ENCODE data around the gene CCR7. TPM values are rescaled to one million over a fixed set of nuclear protein-coding genes. Genes with fewer than 3 reads are reported as not detected.

Gene CCR7
- polyA plus RNA-seq, 1 of the 3 experiments (the other 2 are of a cell fraction): not detected

DNA sequence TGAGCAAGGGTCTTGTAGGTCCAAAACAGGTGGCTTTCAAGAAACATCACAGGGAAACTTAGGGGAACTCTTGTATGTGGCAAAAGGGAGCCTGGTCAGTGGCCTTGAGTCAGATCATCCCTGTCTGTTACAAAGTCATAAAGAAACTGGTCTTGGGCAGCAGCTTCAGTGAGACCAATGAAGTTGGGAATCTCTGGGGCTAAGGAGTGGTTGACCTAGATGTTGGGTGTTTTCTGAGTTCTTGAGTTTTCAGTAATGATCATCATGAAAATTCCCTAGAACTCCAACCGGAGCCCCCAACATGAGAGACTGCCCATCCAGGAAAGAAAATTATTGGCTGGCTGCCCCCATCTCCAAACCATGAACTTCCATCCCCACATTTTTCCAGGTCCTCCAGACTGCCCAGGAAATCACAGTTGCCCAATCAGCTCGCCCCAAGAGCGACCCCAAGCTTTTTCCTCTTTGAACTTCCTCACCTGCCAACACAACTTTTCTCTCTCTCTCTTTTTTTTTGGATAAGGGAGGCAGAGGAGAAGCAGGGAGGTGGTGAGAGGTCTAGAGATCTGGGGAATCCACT lies 3.9 kb downstream of the CCR7 start:
- ChIA-PET CTCF (interaction anchor here (0.8 to 16.9 kb wide), 19 partner anchors 8 to 368 kb away, joined by 3 to 381 read pairs (median 18); partner anchors contain the start of genes GJD3 and IGFBP4), POLR2A (no interaction called here)
- Histone ChIP-seq H3F3A (replicated peaks; ENCODE audit: insufficient read depth) (no peaks in the 10 kb centered on the region), H3K9me2 (no peaks in the 10 kb centered on the region), H3K27ac (ENCODE audit: low read depth in 2 of 2, low read length in 1 of 2) (no peak overlapping the region), H3K4me2 (no peak overlapping the region), H2AFZ (ENCODE audit: low read depth) (no peak overlapping the region), H3K9me3 (no peaks in the 10 kb centered on the region), H3K27me3 (ENCODE audit: insufficient read depth) (peaks cover 11% of the 10 kb centered on the region; the same call in 1 of the 2 replicates), H3K4me1 (ENCODE audit: control insufficient read depth in 1 of 2, insufficient read depth in 2 of 2, low read depth in 1 of 2, low read length in 1 of 2) (peaks cover 0 to 43% of the 10 kb centered on the region in 2 experiments; a peak in 2 of 4 replicates), H3K9ac (no peak overlapping the region), H3K36me3 (replicated peaks in 1 of 2; ENCODE audit: control insufficient read depth in 1 of 2, insufficient read depth in 2 of 2, low read length in 1 of 2) (no peaks in the 10 kb centered on the region), H3K4me3 (ENCODE audit: low read depth in 2 of 2, low read length in 1 of 2) (no peak overlapping the region), H3K79me2 (ENCODE audit: insufficient read depth) (no peaks in the 10 kb centered on the region), H4K20me1 (ENCODE audit: insufficient read depth) (no peaks in the 10 kb centered on the region)
- 77% methylated on average over 3 of the region's 3 CpGs for WGBS (ENCODE audit: low lambda C conversion rate)
- TF ChIP-seq, protein P1, sequence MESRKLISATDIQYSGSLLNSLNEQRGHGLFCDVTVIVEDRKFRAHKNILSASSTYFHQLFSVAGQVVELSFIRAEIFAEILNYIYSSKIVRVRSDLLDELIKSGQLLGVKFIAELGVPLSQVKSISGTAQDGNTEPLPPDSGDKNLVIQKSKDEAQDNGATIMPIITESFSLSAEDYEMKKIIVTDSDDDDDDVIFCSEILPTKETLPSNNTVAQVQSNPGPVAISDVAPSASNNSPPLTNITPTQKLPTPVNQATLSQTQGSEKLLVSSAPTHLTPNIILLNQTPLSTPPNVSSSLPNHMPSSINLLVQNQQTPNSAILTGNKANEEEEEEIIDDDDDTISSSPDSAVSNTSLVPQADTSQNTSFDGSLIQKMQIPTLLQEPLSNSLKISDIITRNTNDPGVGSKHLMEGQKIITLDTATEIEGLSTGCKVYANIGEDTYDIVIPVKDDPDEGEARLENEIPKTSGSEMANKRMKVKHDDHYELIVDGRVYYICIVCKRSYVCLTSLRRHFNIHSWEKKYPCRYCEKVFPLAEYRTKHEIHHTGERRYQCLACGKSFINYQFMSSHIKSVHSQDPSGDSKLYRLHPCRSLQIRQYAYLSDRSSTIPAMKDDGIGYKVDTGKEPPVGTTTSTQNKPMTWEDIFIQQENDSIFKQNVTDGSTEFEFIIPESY (IDR thresholded peaks at IDR 0.05; ENCODE audit: borderline replicate concordance, low read depth): no peak
- TF ChIP-seq CHD2 (IDR thresholded peaks at IDR 0.05; ENCODE audit: low read length, partially characterized antibody): no peak
- TF ChIP-seq EP300 (IDR thresholded peaks at IDR 0.05; ENCODE audit: borderline replicate concordance in 1 of 2, low read depth in 1 of 2, low read length in 1 of 2): no peak
- TF ChIP-seq GABPA (IDR thresholded peaks at IDR 0.05; ENCODE audit: low read depth): no peak
- TF ChIP-seq JUND (IDR thresholded peaks at IDR 0.05): no peak
- TF ChIP-seq, protein P2, sequence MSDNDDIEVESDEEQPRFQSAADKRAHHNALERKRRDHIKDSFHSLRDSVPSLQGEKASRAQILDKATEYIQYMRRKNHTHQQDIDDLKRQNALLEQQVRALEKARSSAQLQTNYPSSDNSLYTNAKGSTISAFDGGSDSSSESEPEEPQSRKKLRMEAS (IDR thresholded peaks at IDR 0.05; ENCODE audit: low read depth): no peak
- no peak for TF ChIP-seq NRF1 (IDR thresholded peaks at IDR 0.05; ENCODE audit: low read depth, low read length)
- no peak for TF ChIP-seq FOXJ3 (CRISPR knock-in tag; IDR thresholded peaks at IDR 0.05)
- no peak for TF ChIP-seq RAD21 (IDR thresholded peaks at IDR 0.05; ENCODE audit: low read length)
- no peak for TF ChIP-seq TAF1 (IDR thresholded peaks at IDR 0.05; ENCODE audit: borderline replicate concordance, low read depth, low read length)
- TF ChIP-seq RCOR1 (IDR thresholded peaks at IDR 0.05; ENCODE audit: low read length): no peak
- TF ChIP-seq, protein P3, sequence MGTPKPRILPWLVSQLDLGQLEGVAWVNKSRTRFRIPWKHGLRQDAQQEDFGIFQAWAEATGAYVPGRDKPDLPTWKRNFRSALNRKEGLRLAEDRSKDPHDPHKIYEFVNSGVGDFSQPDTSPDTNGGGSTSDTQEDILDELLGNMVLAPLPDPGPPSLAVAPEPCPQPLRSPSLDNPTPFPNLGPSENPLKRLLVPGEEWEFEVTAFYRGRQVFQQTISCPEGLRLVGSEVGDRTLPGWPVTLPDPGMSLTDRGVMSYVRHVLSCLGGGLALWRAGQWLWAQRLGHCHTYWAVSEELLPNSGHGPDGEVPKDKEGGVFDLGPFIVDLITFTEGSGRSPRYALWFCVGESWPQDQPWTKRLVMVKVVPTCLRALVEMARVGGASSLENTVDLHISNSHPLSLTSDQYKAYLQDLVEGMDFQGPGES (IDR thresholded peaks at IDR 0.05; ENCODE audit: low read depth, low read length): no peak
- no peak for TF ChIP-seq TEAD4 (IDR thresholded peaks at IDR 0.05; ENCODE audit: borderline replicate concordance, insufficient read depth)
- no peak for TF ChIP-seq YY1 (IDR thresholded peaks at IDR 0.05; ENCODE audit: low read depth)
- TF ChIP-seq, protein P4, sequence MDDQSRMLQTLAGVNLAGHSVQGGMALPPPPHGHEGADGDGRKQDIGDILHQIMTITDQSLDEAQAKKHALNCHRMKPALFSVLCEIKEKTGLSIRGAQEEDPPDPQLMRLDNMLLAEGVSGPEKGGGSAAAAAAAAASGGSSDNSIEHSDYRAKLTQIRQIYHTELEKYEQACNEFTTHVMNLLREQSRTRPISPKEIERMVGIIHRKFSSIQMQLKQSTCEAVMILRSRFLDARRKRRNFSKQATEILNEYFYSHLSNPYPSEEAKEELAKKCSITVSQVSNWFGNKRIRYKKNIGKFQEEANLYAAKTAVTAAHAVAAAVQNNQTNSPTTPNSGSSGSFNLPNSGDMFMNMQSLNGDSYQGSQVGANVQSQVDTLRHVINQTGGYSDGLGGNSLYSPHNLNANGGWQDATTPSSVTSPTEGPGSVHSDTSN (IDR thresholded peaks at IDR 0.05): no peak
- no peak for TF ChIP-seq NFIC (IDR thresholded peaks at IDR 0.05; ENCODE audit: borderline replicate concordance)
- TF ChIP-seq RFX5 (IDR thresholded peaks at IDR 0.05; ENCODE audit: low read length): no peak
- no peak for TF ChIP-seq SMC3 (IDR thresholded peaks at IDR 0.05; ENCODE audit: low read depth, low read length)
- DNase-seq: no peak

Measured in SK-N-SH (cell line).